ENCODE results near the gene CENPQ. TPM values are rescaled to one million over a fixed set of nuclear protein-coding genes. Genes with fewer than 3 reads are reported as not detected.

CENPQ gene
- total and polyA plus RNA-seq, 2 donors (not counting 1 experiment from before 2014, with no cell fraction given), result 5.3 to 7.3 TPM

DNA sequence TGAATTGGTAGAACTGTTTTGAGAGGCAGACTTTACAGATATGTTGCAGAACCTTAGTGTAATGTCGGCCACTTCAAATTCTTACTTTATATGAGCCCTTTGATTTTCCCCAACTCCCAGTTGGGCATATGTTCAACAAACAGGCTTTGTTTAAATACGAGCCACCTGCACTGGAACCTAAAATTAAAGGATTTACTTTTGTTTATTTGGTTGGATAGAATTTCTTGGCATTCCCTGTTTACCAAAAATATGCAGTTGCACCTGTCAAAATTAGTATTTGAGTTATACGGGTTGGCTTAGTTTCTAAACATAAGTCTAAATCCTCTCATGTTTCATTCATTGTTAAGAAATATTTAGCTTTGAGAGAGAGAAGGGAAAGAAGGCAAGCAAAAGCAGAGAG is 34.1 kb downstream of the CENPQ start:
- Histone ChIP-seq H3K4me2 (ENCODE audit: extremely low read depth, insufficient read depth, low read length) (no peak overlapping the region), H3K9ac (ENCODE audit: insufficient read depth, low read length) (no peak overlapping the region), H3K36me3 (ENCODE audit: control insufficient read depth, insufficient read depth, low read length) (no peaks in the 10 kb centered on the region), H3K4me3 (replicated peaks in 1 of 4; ENCODE audit: control extremely low read depth in 1 of 4, insufficient read depth in 1 of 4, low read depth in 3 of 4, low read length in 4 of 4) (no peak overlapping the region), H2AFZ (ENCODE audit: low read length) (no peak overlapping the region), H3K79me2 (ENCODE audit: control insufficient read depth, insufficient read depth, low read length) (no peaks in the 10 kb centered on the region), H3K27me3 (ENCODE audit: control insufficient read depth, insufficient read depth, low read length) (no peaks in the 10 kb centered on the region), H3K4me1 (ENCODE audit: control insufficient read depth, extremely low read depth, insufficient read depth, low read length) (no peaks in the 10 kb centered on the region), H3K27ac (ENCODE audit: insufficient read depth, low read length) (no peak overlapping the region), H4K20me1 (ENCODE audit: control insufficient read depth, extremely low read depth, insufficient read depth, low read length) (no peaks in the 10 kb centered on the region), H3K9me3 (ENCODE audit: control insufficient read depth, insufficient read depth, low read depth, low read length) (no peaks in the 10 kb centered on the region)
- TF ChIP-seq, protein P1, sequence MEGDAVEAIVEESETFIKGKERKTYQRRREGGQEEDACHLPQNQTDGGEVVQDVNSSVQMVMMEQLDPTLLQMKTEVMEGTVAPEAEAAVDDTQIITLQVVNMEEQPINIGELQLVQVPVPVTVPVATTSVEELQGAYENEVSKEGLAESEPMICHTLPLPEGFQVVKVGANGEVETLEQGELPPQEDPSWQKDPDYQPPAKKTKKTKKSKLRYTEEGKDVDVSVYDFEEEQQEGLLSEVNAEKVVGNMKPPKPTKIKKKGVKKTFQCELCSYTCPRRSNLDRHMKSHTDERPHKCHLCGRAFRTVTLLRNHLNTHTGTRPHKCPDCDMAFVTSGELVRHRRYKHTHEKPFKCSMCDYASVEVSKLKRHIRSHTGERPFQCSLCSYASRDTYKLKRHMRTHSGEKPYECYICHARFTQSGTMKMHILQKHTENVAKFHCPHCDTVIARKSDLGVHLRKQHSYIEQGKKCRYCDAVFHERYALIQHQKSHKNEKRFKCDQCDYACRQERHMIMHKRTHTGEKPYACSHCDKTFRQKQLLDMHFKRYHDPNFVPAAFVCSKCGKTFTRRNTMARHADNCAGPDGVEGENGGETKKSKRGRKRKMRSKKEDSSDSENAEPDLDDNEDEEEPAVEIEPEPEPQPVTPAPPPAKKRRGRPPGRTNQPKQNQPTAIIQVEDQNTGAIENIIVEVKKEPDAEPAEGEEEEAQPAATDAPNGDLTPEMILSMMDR (conservative IDR thresholded peaks at IDR 0.05 in 1 of 2, IDR thresholded peaks at IDR 0.05 in 1 of 2; ENCODE audit: low read depth in 1 of 2, low read length in 2 of 2), result no peak
- TF ChIP-seq EZH2 (IDR thresholded peaks at IDR 0.05; ENCODE audit: low read length, missing control alignments), result no peak
- DNase-seq (ENCODE audit: low read depth in 2 of 2), result no peak

DNA sequence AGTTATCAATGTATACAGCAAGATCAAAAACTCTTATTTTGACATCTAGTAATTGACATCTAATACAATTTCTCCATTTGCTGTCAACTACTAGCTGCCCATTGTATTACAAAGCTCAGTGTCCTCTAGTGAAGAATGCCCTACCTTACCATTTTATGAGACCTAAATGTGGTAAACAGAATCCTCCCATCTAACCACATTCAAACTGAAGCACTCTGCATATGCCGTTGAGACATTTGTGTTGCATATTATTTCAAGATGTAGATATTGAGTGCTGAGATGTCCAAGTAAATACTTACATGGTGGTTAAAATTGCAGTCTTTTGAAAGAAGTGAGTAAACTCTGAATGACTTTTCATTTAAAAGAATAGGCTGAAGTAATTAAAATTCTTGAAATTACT is 36.0 kb downstream of the CENPQ start:
- Histone ChIP-seq H3K4me3 (replicated peaks in 1 of 4; ENCODE audit: control extremely low read depth in 1 of 4, insufficient read depth in 1 of 4, low read depth in 3 of 4, low read length in 4 of 4) (no peak overlapping the region), H3K4me2 (ENCODE audit: extremely low read depth, insufficient read depth, low read length) (no peak overlapping the region), H3K9me3 (ENCODE audit: control insufficient read depth, insufficient read depth, low read depth, low read length) (no peaks in the 10 kb centered on the region), H3K9ac (ENCODE audit: insufficient read depth, low read length) (no peak overlapping the region), H3K4me1 (ENCODE audit: control insufficient read depth, extremely low read depth, insufficient read depth, low read length) (no peaks in the 10 kb centered on the region), H3K27ac (ENCODE audit: insufficient read depth, low read length) (no peak overlapping the region), H3K36me3 (ENCODE audit: control insufficient read depth, insufficient read depth, low read length) (no peaks in the 10 kb centered on the region), H3K79me2 (ENCODE audit: control insufficient read depth, insufficient read depth, low read length) (no peaks in the 10 kb centered on the region), H3K27me3 (ENCODE audit: control insufficient read depth, insufficient read depth, low read length) (no peaks in the 10 kb centered on the region), H4K20me1 (ENCODE audit: control insufficient read depth, extremely low read depth, insufficient read depth, low read length) (no peaks in the 10 kb centered on the region), H2AFZ (ENCODE audit: low read length) (no peak overlapping the region)
- DNase-seq (ENCODE audit: low read depth in 2 of 2), result no peak
- no peak for TF ChIP-seq EZH2 (IDR thresholded peaks at IDR 0.05; ENCODE audit: low read length, missing control alignments)
- TF ChIP-seq, protein P1 (conservative IDR thresholded peaks at IDR 0.05 in 1 of 2, IDR thresholded peaks at IDR 0.05 in 1 of 2; ENCODE audit: low read depth in 1 of 2, low read length in 2 of 2), result no peak

- no peak for DNase-seq (ENCODE audit: low read depth in 2 of 2)
Observed at GRCh38 chr6:49499623-49500022, 36.5 kb downstream of the CENPQ start, which contains the start of gene GLYATL3. Gene GLYATL3, plus strand, starts transcription at chr6:49499923. Its CDS starts 12,068 bp downstream, at chr6:49511991.

More at GRCh38 chr6:49499623-49500022, 36.5 kb downstream of the CENPQ start, which contains the start of gene GLYATL3:
- no peaks in the 10 kb centered on the region for H3K9me3 ChIP-seq (ENCODE audit: control insufficient read depth, insufficient read depth, low read depth, low read length)
- no peak within 1 kb of the TSS for H3K4me3 ChIP-seq (replicated peaks in 1 of 4; ENCODE audit: control extremely low read depth in 1 of 4, insufficient read depth in 1 of 4, low read depth in 3 of 4, low read length in 4 of 4)
- H3K4me1 ChIP-seq (ENCODE audit: control insufficient read depth, extremely low read depth, insufficient read depth, low read length), result no peaks in the 10 kb centered on the region
- no peak within 1 kb of the TSS for H2AFZ ChIP-seq (ENCODE audit: low read length)
- H4K20me1 ChIP-seq (ENCODE audit: control insufficient read depth, extremely low read depth, insufficient read depth, low read length), result no peaks in the 10 kb centered on the region
- H3K79me2 ChIP-seq (ENCODE audit: control insufficient read depth, insufficient read depth, low read length), result no peaks in the 10 kb centered on the region
- TF ChIP-seq, protein P1 (conservative IDR thresholded peaks at IDR 0.05 in 1 of 2, IDR thresholded peaks at IDR 0.05 in 1 of 2; ENCODE audit: low read depth in 1 of 2, low read length in 2 of 2), result no peak
- no peak for TF ChIP-seq EZH2 (IDR thresholded peaks at IDR 0.05; ENCODE audit: low read length, missing control alignments)
- no peak within 1 kb of the TSS for H3K27ac ChIP-seq (ENCODE audit: insufficient read depth, low read length)
- H3K9ac ChIP-seq (ENCODE audit: insufficient read depth, low read length), result no peak within 1 kb of the TSS
- no peaks in the 10 kb centered on the region for H3K27me3 ChIP-seq (ENCODE audit: control insufficient read depth, insufficient read depth, low read length)
- no peak within 1 kb of the TSS for H3K4me2 ChIP-seq (ENCODE audit: extremely low read depth, insufficient read depth, low read length)
- no peaks in the 10 kb centered on the region for H3K36me3 ChIP-seq (ENCODE audit: control insufficient read depth, insufficient read depth, low read length)

Measured in fibroblast of lung (primary cell).